Measurements from ENCODE around the gene NCOA1. TPM values are rescaled to one million over a fixed set of nuclear protein-coding genes. Genes with fewer than 3 reads are reported as not detected.

Gene NCOA1
- total RNA-seq, 2 experiments from 2014 or later, result 35.5 to 40.6 TPM

- POLR2A ChIA-PET, result interaction anchor here (1.2 kb wide), 1 partner anchor 17 kb away, joined by 3 read pairs; no protein-coding TSS in a partner anchor
- H3K4me3 ChIP-seq (ENCODE audit: low read length), result peak overlapping the region; percentile 6
- ATAC-seq (ENCODE audit: poor library complexity) (no peak), DNase-seq (no peak)
- TF ChIP-seq, protein P1, sequence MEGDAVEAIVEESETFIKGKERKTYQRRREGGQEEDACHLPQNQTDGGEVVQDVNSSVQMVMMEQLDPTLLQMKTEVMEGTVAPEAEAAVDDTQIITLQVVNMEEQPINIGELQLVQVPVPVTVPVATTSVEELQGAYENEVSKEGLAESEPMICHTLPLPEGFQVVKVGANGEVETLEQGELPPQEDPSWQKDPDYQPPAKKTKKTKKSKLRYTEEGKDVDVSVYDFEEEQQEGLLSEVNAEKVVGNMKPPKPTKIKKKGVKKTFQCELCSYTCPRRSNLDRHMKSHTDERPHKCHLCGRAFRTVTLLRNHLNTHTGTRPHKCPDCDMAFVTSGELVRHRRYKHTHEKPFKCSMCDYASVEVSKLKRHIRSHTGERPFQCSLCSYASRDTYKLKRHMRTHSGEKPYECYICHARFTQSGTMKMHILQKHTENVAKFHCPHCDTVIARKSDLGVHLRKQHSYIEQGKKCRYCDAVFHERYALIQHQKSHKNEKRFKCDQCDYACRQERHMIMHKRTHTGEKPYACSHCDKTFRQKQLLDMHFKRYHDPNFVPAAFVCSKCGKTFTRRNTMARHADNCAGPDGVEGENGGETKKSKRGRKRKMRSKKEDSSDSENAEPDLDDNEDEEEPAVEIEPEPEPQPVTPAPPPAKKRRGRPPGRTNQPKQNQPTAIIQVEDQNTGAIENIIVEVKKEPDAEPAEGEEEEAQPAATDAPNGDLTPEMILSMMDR (IDR thresholded peaks at IDR 0.05), result no peak
- no peaks in the 10 kb centered on the region for H3K9me3 Mint-ChIP-seq
- peaks cover 0 to 7% of the 10 kb centered on the region in 2 experiments for H3K9me3 ChIP-seq (ENCODE audit: control insufficient read depth in 1 of 2, insufficient read depth in 1 of 2, low read length in 2 of 2)
- peaks cover 16% of the 10 kb centered on the region for H3K4me1 Mint-ChIP-seq (ENCODE audit: low read depth)
- H3K27me3 ChIP-seq (ENCODE audit: control insufficient read depth in 1 of 2, insufficient read depth in 2 of 2, low read length in 2 of 2), result no peaks in the 10 kb centered on the region
- intact Hi-C loops (cut with DNase I, micrococcal nuclease), result no loop called here
- H3K27me3 Mint-ChIP-seq, result no peaks in the 10 kb centered on the region
- H3K27ac ChIP-seq (ENCODE audit: low read depth in 1 of 2, low read length in 2 of 2), result no peak overlapping the region
- CTCF ChIA-PET, result no interaction called here
- peaks cover under 1% of the 10 kb centered on the region for H3K36me3 ChIP-seq (ENCODE audit: insufficient read depth, low read length)
- peaks cover 27% of the 10 kb centered on the region for H3K36me3 Mint-ChIP-seq (ENCODE audit: low read depth)
- H3K27ac Mint-ChIP-seq, result peak overlapping the region; percentile 49
- H3K4me1 ChIP-seq (ENCODE audit: insufficient read depth, low read length), result no peaks in the 10 kb centered on the region
- no peak overlapping the region for H3K4me3 Mint-ChIP-seq
Measured at GRCh38 chr2:24809316-24810007, 318.4 kb downstream of the NCOA1 start.

DNA sequence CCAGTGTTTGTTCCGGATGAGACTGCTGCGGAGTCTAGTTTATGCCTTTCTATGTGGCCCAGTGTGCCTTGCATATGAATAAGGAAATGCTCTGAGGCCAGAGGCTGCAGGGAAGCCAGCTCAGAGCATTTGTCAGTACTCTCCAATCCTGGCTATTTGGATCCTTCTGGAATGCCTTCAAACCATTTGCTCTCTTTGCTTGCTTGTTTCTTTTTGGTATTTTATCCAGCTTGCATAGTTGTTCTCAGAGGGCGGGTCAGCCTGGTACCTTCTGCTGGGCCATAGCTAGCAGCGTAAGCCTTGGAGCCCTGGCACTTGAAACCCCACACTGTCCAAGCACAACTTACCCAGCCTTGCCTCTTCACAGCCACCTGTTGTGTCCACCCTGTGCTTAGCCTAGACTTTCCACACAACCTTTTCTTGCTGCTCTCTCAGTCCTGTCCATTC is 322.7 kb downstream of the NCOA1 start:
- Mint-ChIP-seq H3K27ac (no peak overlapping the region), H3K27me3 (no peaks in the 10 kb centered on the region), H3K4me3 (no peak overlapping the region), H3K9me3 (no peaks in the 10 kb centered on the region), H3K4me1 (ENCODE audit: low read depth) (peaks cover 7% of the 10 kb centered on the region), H3K36me3 (ENCODE audit: low read depth) (peaks cover 42% of the 10 kb centered on the region)
- no peak for DNase-seq
- CTCF ChIA-PET, result interaction anchor here (0.6 kb wide), 1 partner anchor 542 kb away, joined by 3 read pairs; no protein-coding TSS in a partner anchor
- no peaks in the 10 kb centered on the region for H3K27me3 ChIP-seq (ENCODE audit: control insufficient read depth in 1 of 2, insufficient read depth in 2 of 2, low read length in 2 of 2)
- no peak overlapping the region for H3K4me3 ChIP-seq (ENCODE audit: low read length)
- no peaks in the 10 kb centered on the region for H3K9me3 ChIP-seq (ENCODE audit: control insufficient read depth in 1 of 2, insufficient read depth in 1 of 2, low read length in 2 of 2)
- H3K36me3 ChIP-seq (ENCODE audit: insufficient read depth, low read length), result peaks cover 22% of the 10 kb centered on the region
- no peaks in the 10 kb centered on the region for H3K4me1 ChIP-seq (ENCODE audit: insufficient read depth, low read length)
- TF ChIP-seq, protein P1 (IDR thresholded peaks at IDR 0.05), result no peak
- no peak for ATAC-seq (ENCODE audit: poor library complexity)
- POLR2A ChIA-PET, result no interaction called here
- H3K27ac ChIP-seq (ENCODE audit: low read depth in 1 of 2, low read length in 2 of 2), result no peak overlapping the region
- intact Hi-C loops (cut with DNase I, micrococcal nuclease), result no loop called here

- no peak for ATAC-seq (ENCODE audit: poor library complexity)
- TF ChIP-seq, protein P1 (IDR thresholded peaks at IDR 0.05), result no peak
- H3K36me3 Mint-ChIP-seq (ENCODE audit: low read depth), result peaks cover 46% of the 10 kb centered on the region
- no peaks in the 10 kb centered on the region for H3K4me1 Mint-ChIP-seq (ENCODE audit: low read depth)
- no peak overlapping the region for H3K4me3 Mint-ChIP-seq
- CTCF ChIA-PET, result no interaction called here
- H3K27me3 ChIP-seq (ENCODE audit: control insufficient read depth in 1 of 2, insufficient read depth in 2 of 2, low read length in 2 of 2), result no peaks in the 10 kb centered on the region
- H3K27me3 Mint-ChIP-seq, result no peaks in the 10 kb centered on the region
- no peak overlapping the region for H3K27ac ChIP-seq (ENCODE audit: low read depth in 1 of 2, low read length in 2 of 2)
- no peak overlapping the region for H3K27ac Mint-ChIP-seq
- no peaks in the 10 kb centered on the region for H3K4me1 ChIP-seq (ENCODE audit: insufficient read depth, low read length)
- POLR2A ChIA-PET, result interaction anchor here (1.3 kb wide), 1 partner anchor 13 kb away, joined by 3 read pairs; no protein-coding TSS in a partner anchor
- DNase-seq, result no peak
- no peak overlapping the region for H3K4me3 ChIP-seq (ENCODE audit: low read length)
- intact Hi-C loops (cut with DNase I, micrococcal nuclease), result no loop called here
- no peaks in the 10 kb centered on the region for H3K9me3 ChIP-seq (ENCODE audit: control insufficient read depth in 1 of 2, insufficient read depth in 1 of 2, low read length in 2 of 2)
- no peaks in the 10 kb centered on the region for H3K9me3 Mint-ChIP-seq
- H3K36me3 ChIP-seq (ENCODE audit: insufficient read depth, low read length), result peaks cover 27% of the 10 kb centered on the region
Measured at GRCh38 chr2:24814516-24814915, 323.5 kb downstream of the NCOA1 start.

Data from CD4-positive, alpha-beta T cell (primary cell).